Loucy (cell line): ENCODE results near the gene RTL10.

ENCODE experiments used
- EZH2phosphoT487 ChIP-seq: fragments of 200-600 bp; IDR thresholded peaks from 2 replicates; pipeline ENCODE4 v1.6.1; 2018; ENCODE audit warnings: antibody characterized with exemption, mild to moderate bottlenecking, moderate library complexity, borderline replicate concordance
- TF ChIP-seq, protein P1 (sequence below): fragments of 200-600 bp; sonication (generic); conservative IDR thresholded peaks from 2 replicates; pipeline ENCODE4 v1.5.1; 2014; ENCODE audit warnings: mild to moderate bottlenecking, antibody characterized with exemption, low read length

GRCh38 chr22:19814428-19814827 lies 40.2 kb downstream of the RTL10 start:
- TF ChIP-seq, protein P1, sequence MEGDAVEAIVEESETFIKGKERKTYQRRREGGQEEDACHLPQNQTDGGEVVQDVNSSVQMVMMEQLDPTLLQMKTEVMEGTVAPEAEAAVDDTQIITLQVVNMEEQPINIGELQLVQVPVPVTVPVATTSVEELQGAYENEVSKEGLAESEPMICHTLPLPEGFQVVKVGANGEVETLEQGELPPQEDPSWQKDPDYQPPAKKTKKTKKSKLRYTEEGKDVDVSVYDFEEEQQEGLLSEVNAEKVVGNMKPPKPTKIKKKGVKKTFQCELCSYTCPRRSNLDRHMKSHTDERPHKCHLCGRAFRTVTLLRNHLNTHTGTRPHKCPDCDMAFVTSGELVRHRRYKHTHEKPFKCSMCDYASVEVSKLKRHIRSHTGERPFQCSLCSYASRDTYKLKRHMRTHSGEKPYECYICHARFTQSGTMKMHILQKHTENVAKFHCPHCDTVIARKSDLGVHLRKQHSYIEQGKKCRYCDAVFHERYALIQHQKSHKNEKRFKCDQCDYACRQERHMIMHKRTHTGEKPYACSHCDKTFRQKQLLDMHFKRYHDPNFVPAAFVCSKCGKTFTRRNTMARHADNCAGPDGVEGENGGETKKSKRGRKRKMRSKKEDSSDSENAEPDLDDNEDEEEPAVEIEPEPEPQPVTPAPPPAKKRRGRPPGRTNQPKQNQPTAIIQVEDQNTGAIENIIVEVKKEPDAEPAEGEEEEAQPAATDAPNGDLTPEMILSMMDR, result no peak
- no peak for TF ChIP-seq EZH2phosphoT487
